ENCODE data around the gene AURKB. TPM values are rescaled to one million over a fixed set of nuclear protein-coding genes. Genes with fewer than 3 reads are reported as not detected.
A peak's percentile ranks its signal among the peaks of the same experiment; 100 is the strongest.

The AURKB gene
- total and polyA plus RNA-seq, 2 of the 4 experiments (the other 2 are of a cell fraction): 45.9 to 62.0 TPM

GRCh38 chr17:8176998-8177731 is 33.2 kb downstream of the AURKB start:
- H3K27ac ChIP-seq (ENCODE audit: insufficient read depth, low read length): peak overlapping the region; percentile 86; the same call in 1 of the 2 replicates

More at GRCh38 chr17:8176998-8177731, 33.2 kb downstream of the AURKB start:
- dilution Hi-C loops (cut with HindIII; ENCODE audit: low sequenced_read_pairs, unreplicated experiment) (no loop called here), in situ Hi-C loops (cut with MboI; ENCODE audit: low sequenced_read_pairs) (no loop called here), intact Hi-C loops (cut with micrococcal nuclease) (no loop called here)
- Histone ChIP-seq H3K9me1 (ENCODE audit: insufficient read depth, low read length) (peaks cover 21% of the 10 kb centered on the region), H2AFZ (replicated peaks; ENCODE audit: low read length, poor library complexity) (peak overlapping the region; percentile 100), H3K23ac (ENCODE audit: low read depth, low read length) (peak overlapping the region; percentile 72; the same call in 1 of the 2 replicates), H3K4me2 (ENCODE audit: low read depth, low read length) (peak overlapping the region; percentile 90), H3K14ac (replicated peaks; ENCODE audit: low read depth, low read length) (peak overlapping the region; percentile 87; the same call in 1 of the 2 replicates), H3K4me3 (ENCODE audit: insufficient read depth, low read depth, low read length) (0 out of 2 replicates have a peak overlapping the region, but pooled peaks have one; percentile 65), H4K5ac (ENCODE audit: low read depth, low read length) (peak overlapping the region; percentile 84), H3K4ac (ENCODE audit: low read depth, low read length) (peak overlapping the region; percentile 81), H3K79me1 (ENCODE audit: low read depth in 1 of 2, low read length in 2 of 2) (peaks cover 9 to 30% of the 10 kb centered on the region in 2 experiments; a peak in 3 of 4 replicates), H3K27me3 (ENCODE audit: control insufficient read depth, insufficient read depth, low read length) (no peaks in the 10 kb centered on the region), H3K36me3 (ENCODE audit: control insufficient read depth, insufficient read depth, low read length) (no peaks in the 10 kb centered on the region), H2BK20ac (ENCODE audit: low read depth, low read length) (no peak overlapping the region), H3K56ac (ENCODE audit: extremely low read depth, insufficient read depth, low read length) (peak overlapping the region; percentile 67; the same call in 1 of the 2 replicates), H3K9ac (ENCODE audit: low read depth, low read length) (peak overlapping the region; percentile 88), H2BK15ac (ENCODE audit: low read depth, low read length) (no peak overlapping the region), H2AK5ac (ENCODE audit: low read depth, low read length) (peak overlapping the region; percentile 35; the same call in 1 of the 2 replicates), H2BK5ac (ENCODE audit: low read depth, low read length, poor library complexity, severe bottlenecking) (no peak overlapping the region), H4K20me1 (ENCODE audit: insufficient read depth, low read length) (peaks cover 8% of the 10 kb centered on the region; the same call in 1 of the 2 replicates), H3K18ac (ENCODE audit: low read depth, low read length) (no peak overlapping the region; the same call in 1 of the 2 replicates), H4K91ac (ENCODE audit: insufficient read depth, low read depth, low read length) (peak overlapping the region; percentile 82; the same call in 1 of the 2 replicates), H3K9me3 (ENCODE audit: control insufficient read depth, insufficient read depth, low read length) (no peaks in the 10 kb centered on the region), H3K4me1 (ENCODE audit: control insufficient read depth, insufficient read depth, low read length) (peaks cover 12% of the 10 kb centered on the region), H2AK9ac (replicated peaks; ENCODE audit: low read depth, low read length, poor library complexity) (peak overlapping the region; percentile 98), H4K8ac (ENCODE audit: low read depth in 2 of 2, low read length in 2 of 2) (peak overlapping the region; percentile 98), H2BK120ac (ENCODE audit: low read depth, low read length) (no peak overlapping the region)
- POLR2A ChIA-PET (ENCODE audit: unreplicated experiment): interaction anchor here (0.5 kb wide), 1 partner anchor 527 kb away, joined by 4 read pairs; the partner anchor contains the start of gene ATP1B2
- no peak for DNase-seq
- no peak for TF ChIP-seq CHD1 (IDR thresholded peaks at IDR 0.05; ENCODE audit: low read depth, low read length)
- TF ChIP-seq NFE2L2 (IDR thresholded peaks at IDR 0.05; ENCODE audit: low read depth, low read length): no peak
- TF ChIP-seq, protein P1, sequence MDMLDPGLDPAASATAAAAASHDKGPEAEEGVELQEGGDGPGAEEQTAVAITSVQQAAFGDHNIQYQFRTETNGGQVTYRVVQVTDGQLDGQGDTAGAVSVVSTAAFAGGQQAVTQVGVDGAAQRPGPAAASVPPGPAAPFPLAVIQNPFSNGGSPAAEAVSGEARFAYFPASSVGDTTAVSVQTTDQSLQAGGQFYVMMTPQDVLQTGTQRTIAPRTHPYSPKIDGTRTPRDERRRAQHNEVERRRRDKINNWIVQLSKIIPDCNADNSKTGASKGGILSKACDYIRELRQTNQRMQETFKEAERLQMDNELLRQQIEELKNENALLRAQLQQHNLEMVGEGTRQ (IDR thresholded peaks at IDR 0.05; ENCODE audit: low read depth, low read length): no peak
- no peak for TF ChIP-seq MAFK (IDR thresholded peaks at IDR 0.05; ENCODE audit: low read depth, low read length)
- no peak for TF ChIP-seq BHLHE40 (IDR thresholded peaks at IDR 0.05; ENCODE audit: low read depth, low read length)
- no peak for TF ChIP-seq CTCF (conservative IDR thresholded peaks at IDR 0.05; ENCODE audit: low read depth, low read length)
- TF ChIP-seq MAZ (IDR thresholded peaks at IDR 0.05; ENCODE audit: borderline replicate concordance, low read depth, low read length): no peak
- TF ChIP-seq MXI1 (IDR thresholded peaks at IDR 0.05; ENCODE audit: borderline replicate concordance, low read depth, low read length): no peak
- TF ChIP-seq, protein P2, sequence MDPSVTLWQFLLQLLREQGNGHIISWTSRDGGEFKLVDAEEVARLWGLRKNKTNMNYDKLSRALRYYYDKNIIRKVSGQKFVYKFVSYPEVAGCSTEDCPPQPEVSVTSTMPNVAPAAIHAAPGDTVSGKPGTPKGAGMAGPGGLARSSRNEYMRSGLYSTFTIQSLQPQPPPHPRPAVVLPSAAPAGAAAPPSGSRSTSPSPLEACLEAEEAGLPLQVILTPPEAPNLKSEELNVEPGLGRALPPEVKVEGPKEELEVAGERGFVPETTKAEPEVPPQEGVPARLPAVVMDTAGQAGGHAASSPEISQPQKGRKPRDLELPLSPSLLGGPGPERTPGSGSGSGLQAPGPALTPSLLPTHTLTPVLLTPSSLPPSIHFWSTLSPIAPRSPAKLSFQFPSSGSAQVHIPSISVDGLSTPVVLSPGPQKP (IDR thresholded peaks at IDR 0.05; ENCODE audit: borderline replicate concordance, low read depth, low read length): no peak
- ATAC-seq (ENCODE audit: low read depth): no peak
- 63% methylated on average over 7 of the region's 19 CpGs; no CpG with 5 or more reads in 1 of the 2 experiments for WGBS, 2 experiments (ENCODE audit: extremely low coverage in 2 of 2, insufficient read length in 1 of 2)
- no TSS peak for BruUV-seq (replicated peaks)
- CTCF ChIA-PET: no interaction called here
